Measurements from ENCODE around the gene ARL2.

ARL2 gene

DNA sequence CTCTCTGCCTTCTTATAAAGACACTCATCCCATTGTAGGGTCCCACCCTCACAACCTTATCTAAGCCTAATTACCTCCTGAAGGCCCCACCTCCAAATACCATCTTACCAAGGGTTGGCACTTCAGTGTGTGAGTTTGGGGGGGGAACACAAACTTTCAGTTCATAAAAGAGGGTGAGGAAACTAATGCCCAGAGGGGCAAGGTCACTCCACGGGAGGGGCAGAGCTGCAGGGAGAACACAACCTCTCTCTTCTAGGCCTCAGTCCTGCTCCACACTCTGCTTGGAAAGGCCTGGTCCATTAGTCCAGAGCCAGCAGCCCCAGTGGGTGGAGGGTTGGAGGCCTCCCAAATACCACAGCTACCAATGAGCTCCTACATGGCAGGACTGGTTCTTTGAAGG is 14.5 kb upstream of the ARL2 start:
- no peak overlapping the region for H3K4me3 ChIP-seq (ENCODE audit: low read depth, low read length)
- no peaks in the 10 kb centered on the region for H3K36me3 ChIP-seq (ENCODE audit: control insufficient read depth in 2 of 2, insufficient read depth in 1 of 2, low read length in 2 of 2)
- no peaks in the 10 kb centered on the region for H3K9me3 ChIP-seq (ENCODE audit: control insufficient read depth, insufficient read depth, low read depth, low read length)
- CTCF ChIA-PET: interaction anchor here (1.0 to 3.7 kb wide), 3 partner anchors 14 to 36 kb away, joined by 4 to 15 read pairs (median 5); partner anchors contain the start of gene ARL2
- POLR2A ChIA-PET: interaction anchor here (0.7 kb wide), 1 partner anchor 496 kb away, joined by 3 read pairs; no protein-coding TSS in a partner anchor
- no peak overlapping the region for H3K27ac ChIP-seq (ENCODE audit: extremely low read depth, low read depth, low read length)
- H3K4me1 ChIP-seq (ENCODE audit: control insufficient read depth, insufficient read depth, low read length): no peaks in the 10 kb centered on the region
- TF ChIP-seq, protein P1, sequence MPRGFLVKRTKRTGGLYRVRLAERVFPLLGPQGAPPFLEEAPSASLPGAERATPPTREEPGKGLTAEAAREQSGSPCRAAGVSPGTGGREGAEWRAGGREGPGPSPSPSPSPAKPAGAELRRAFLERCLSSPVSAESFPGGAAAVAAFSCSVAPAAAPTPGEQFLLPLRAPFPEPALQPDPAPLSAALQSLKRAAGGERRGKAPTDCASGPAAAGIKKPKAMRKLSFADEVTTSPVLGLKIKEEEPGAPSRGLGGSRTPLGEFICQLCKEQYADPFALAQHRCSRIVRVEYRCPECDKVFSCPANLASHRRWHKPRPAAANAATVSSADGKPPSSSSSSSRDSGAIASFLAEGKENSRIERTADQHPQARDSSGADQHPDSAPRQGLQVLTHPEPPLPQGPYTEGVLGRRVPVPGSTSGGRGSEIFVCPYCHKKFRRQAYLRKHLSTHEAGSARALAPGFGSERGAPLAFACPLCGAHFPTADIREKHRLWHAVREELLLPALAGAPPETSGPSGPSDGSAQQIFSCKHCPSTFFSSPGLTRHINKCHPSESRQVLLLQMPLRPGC (tag by site-specific recombination; IDR thresholded peaks at IDR 0.05): no peak
- TF ChIP-seq SP7 (tag by site-specific recombination; IDR thresholded peaks at IDR 0.05): no peak
- TF ChIP-seq ZNF426 (tag by site-specific recombination; IDR thresholded peaks at IDR 0.05): no peak
- TF ChIP-seq, protein P2, sequence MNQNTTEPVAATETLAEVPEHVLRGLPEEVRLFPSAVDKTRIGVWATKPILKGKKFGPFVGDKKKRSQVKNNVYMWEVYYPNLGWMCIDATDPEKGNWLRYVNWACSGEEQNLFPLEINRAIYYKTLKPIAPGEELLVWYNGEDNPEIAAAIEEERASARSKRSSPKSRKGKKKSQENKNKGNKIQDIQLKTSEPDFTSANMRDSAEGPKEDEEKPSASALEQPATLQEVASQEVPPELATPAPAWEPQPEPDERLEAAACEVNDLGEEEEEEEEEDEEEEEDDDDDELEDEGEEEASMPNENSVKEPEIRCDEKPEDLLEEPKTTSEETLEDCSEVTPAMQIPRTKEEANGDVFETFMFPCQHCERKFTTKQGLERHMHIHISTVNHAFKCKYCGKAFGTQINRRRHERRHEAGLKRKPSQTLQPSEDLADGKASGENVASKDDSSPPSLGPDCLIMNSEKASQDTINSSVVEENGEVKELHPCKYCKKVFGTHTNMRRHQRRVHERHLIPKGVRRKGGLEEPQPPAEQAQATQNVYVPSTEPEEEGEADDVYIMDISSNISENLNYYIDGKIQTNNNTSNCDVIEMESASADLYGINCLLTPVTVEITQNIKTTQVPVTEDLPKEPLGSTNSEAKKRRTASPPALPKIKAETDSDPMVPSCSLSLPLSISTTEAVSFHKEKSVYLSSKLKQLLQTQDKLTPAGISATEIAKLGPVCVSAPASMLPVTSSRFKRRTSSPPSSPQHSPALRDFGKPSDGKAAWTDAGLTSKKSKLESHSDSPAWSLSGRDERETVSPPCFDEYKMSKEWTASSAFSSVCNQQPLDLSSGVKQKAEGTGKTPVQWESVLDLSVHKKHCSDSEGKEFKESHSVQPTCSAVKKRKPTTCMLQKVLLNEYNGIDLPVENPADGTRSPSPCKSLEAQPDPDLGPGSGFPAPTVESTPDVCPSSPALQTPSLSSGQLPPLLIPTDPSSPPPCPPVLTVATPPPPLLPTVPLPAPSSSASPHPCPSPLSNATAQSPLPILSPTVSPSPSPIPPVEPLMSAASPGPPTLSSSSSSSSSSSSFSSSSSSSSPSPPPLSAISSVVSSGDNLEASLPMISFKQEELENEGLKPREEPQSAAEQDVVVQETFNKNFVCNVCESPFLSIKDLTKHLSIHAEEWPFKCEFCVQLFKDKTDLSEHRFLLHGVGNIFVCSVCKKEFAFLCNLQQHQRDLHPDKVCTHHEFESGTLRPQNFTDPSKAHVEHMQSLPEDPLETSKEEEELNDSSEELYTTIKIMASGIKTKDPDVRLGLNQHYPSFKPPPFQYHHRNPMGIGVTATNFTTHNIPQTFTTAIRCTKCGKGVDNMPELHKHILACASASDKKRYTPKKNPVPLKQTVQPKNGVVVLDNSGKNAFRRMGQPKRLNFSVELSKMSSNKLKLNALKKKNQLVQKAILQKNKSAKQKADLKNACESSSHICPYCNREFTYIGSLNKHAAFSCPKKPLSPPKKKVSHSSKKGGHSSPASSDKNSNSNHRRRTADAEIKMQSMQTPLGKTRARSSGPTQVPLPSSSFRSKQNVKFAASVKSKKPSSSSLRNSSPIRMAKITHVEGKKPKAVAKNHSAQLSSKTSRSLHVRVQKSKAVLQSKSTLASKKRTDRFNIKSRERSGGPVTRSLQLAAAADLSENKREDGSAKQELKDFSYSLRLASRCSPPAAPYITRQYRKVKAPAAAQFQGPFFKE (tag by site-specific recombination; IDR thresholded peaks at IDR 0.05; ENCODE audit: borderline replicate concordance): no peak
- TF ChIP-seq ZNF19 (tag by site-specific recombination; IDR thresholded peaks at IDR 0.05; ENCODE audit: low read depth): no peak
- no peak for TF ChIP-seq ZNF830 (tag by site-specific recombination; IDR thresholded peaks at IDR 0.05; ENCODE audit: low read depth)
- TF ChIP-seq KLF10 (tag by site-specific recombination; IDR thresholded peaks at IDR 0.05): no peak
- TF ChIP-seq ZNF169 (tag by site-specific recombination; IDR thresholded peaks at IDR 0.05): no peak
- TF ChIP-seq, protein P3, sequence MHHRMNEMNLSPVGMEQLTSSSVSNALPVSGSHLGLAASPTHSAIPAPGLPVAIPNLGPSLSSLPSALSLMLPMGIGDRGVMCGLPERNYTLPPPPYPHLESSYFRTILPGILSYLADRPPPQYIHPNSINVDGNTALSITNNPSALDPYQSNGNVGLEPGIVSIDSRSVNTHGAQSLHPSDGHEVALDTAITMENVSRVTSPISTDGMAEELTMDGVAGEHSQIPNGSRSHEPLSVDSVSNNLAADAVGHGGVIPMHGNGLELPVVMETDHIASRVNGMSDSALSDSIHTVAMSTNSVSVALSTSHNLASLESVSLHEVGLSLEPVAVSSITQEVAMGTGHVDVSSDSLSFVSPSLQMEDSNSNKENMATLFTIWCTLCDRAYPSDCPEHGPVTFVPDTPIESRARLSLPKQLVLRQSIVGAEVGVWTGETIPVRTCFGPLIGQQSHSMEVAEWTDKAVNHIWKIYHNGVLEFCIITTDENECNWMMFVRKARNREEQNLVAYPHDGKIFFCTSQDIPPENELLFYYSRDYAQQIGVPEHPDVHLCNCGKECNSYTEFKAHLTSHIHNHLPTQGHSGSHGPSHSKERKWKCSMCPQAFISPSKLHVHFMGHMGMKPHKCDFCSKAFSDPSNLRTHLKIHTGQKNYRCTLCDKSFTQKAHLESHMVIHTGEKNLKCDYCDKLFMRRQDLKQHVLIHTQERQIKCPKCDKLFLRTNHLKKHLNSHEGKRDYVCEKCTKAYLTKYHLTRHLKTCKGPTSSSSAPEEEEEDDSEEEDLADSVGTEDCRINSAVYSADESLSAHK (tag by site-specific recombination; IDR thresholded peaks at IDR 0.05): no peak
- TF ChIP-seq ZNF48 (tag by site-specific recombination; IDR thresholded peaks at IDR 0.05): no peak
- TF ChIP-seq SCRT1 (tag by site-specific recombination; IDR thresholded peaks at IDR 0.05; ENCODE audit: borderline replicate concordance): no peak
- no peak for TF ChIP-seq BCL11B (tag by site-specific recombination; IDR thresholded peaks at IDR 0.05; ENCODE audit: low read depth)
- no peak for TF ChIP-seq ZNF660 (tag by site-specific recombination; IDR thresholded peaks at IDR 0.05)
- TF ChIP-seq ZNF791 (tag by site-specific recombination; IDR thresholded peaks at IDR 0.05): no peak

DNA sequence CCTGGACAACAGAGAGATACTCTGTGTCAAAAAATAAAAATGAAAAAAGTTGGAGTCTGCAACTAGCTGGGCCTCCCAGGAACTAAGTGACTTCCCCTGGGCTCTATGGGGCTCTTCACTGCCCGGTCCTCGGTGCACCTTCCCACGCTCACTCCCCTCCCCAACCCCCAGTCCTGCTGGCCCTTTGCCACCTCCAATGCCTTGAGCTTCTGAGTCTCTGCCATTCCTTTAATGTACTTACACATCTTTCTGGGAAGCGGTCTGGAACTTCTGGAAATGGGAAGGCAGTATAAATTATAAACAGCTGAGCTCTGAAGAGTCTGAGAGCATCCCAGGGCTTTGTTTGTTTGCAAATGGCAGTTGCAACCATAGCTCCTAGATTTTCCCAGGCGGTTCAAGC is 11.3 kb upstream of the ARL2 start:
- Histone ChIP-seq H3K27ac (ENCODE audit: extremely low read depth, low read depth, low read length) (no peak overlapping the region), H3K4me3 (ENCODE audit: low read depth, low read length) (no peak overlapping the region), H3K4me1 (ENCODE audit: control insufficient read depth, insufficient read depth, low read length) (no peaks in the 10 kb centered on the region), H3K36me3 (ENCODE audit: control insufficient read depth in 2 of 2, insufficient read depth in 1 of 2, low read length in 2 of 2) (no peaks in the 10 kb centered on the region), H3K9me3 (ENCODE audit: control insufficient read depth, insufficient read depth, low read depth, low read length) (no peaks in the 10 kb centered on the region)
- TF ChIP-seq SALL2 (tag by site-specific recombination; IDR thresholded peaks at IDR 0.05; ENCODE audit: borderline replicate concordance): no peak
- no peak for TF ChIP-seq ZNF248 (tag by site-specific recombination; IDR thresholded peaks at IDR 0.05)
- TF ChIP-seq ZNF514 (tag by site-specific recombination; IDR thresholded peaks at IDR 0.05): no peak
- ChIA-PET CTCF (interaction anchor here (2.5 kb wide), 1 partner anchor 10 kb away, joined by 7 read pairs; no protein-coding TSS in a partner anchor), POLR2A (interaction anchor here (0.5 kb wide), 1 partner anchor 23 kb away, joined by 4 read pairs; no protein-coding TSS in a partner anchor)
